Transverse colon (tissue), 4 donors: ENCODE results near the gene CRYBB2.
A peak's percentile ranks its signal among the peaks of the same experiment; 100 is the strongest.

Experiments used
- CTCF ChIP-seq, 5 experiments: fragments of 200-600 bp in 3 of 5; fragments of 450-650 bp in 2 of 5; sonication (generic) in 3 of 5; IDR thresholded peaks; 1 replicate in 2 of 5; 2 replicates in 3 of 5; pipeline ENCODE4 v1.5.1; 2016 to 2017; ENCODE audit warnings: antibody characterized with exemption in 5 of 5, inconsistent platforms in 3 of 5, mild to moderate bottlenecking in 2 of 5, moderate library complexity in 1 of 5
- EP300 ChIP-seq: sonication (generic); formaldehyde crosslinking; IDR thresholded peaks from one replicate; pipeline ENCODE4 v1.6.1; 2017; ENCODE audit warnings: antibody characterized with exemption, low read depth
- POLR2A ChIP-seq: fragments of 450-650 bp; IDR thresholded peaks from one replicate; pipeline ENCODE4 v1.6.1; 2016; ENCODE audit warnings: antibody characterized with exemption, mild to moderate bottlenecking, moderate library complexity
- POLR2AphosphoS5 ChIP-seq, 3 donors: sonication (generic); formaldehyde crosslinking; IDR thresholded peaks; one replicate each; pipeline ENCODE4 v1.6.1; 2016; ENCODE audit warnings: antibody characterized with exemption in 3 of 3

GRCh38 chr22:25202290-25202921 lies 17.0 kb upstream of the CRYBB2 start:
- TF ChIP-seq CTCF (IDR thresholded peaks at IDR 0.05) (peak; percentile 63 to 87 (median 81)), POLR2A (no peak), POLR2AphosphoS5 (IDR thresholded peaks at IDR 0.05) (no peak), EP300 (no peak)
